ENCODE measurements around the gene IL17RB. TPM values are rescaled to one million over a fixed set of nuclear protein-coding genes. Genes with fewer than 3 reads are reported as not detected.

IL17RB gene
- total and polyA plus RNA-seq, 2 donors (not counting 1 experiment from before 2014, with no cell fraction given): 0.07 to 0.32 TPM

DNA sequence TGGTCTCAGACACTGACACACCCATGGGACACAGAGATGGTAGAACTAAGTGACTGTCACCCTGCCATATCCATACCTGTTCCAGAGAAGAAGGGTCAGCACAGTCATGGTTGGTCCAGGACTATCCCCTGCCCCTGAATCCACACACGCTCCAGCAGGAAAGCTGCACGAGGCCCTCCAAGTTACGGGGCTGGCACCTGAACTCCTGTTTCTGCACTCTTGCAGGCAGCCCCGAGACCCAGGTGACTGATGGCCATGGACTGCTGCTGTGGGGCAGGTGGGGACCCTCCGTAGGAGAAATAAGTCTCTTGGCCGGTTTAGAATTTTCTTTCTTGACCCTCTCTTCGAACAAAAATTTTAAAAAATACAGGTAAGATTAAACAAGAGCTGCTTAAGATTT lies 30.7 kb upstream of the IL17RB start:
- no peak overlapping the region for H3K27ac ChIP-seq (ENCODE audit: low read length in 2 of 2)

DNA sequence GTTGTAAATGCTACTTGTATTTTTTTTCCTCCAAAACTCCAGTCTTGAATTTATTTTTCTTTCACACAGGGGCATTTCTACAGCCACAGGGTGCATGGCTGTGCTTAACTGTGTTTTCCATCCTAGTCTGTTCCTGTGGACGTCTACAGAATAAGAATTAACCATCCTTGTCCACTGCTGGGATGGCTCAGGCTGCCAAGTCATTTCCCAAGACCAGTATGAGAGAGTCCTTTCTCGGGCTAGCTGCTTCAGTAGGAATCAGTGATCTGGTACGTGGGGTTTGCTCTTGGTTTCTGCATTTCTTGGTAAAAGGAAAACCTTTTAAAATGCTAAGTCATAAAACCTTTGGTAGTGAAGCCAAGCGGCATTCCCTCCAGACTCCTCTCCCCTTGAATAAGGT lies 29.9 kb upstream of the IL17RB start:
- Histone ChIP-seq H3K4me1 (ENCODE audit: control insufficient read depth in 2 of 2, insufficient read depth in 2 of 2, low read length in 2 of 2) (no peaks in the 10 kb centered on the region), H3K27ac (ENCODE audit: low read length in 2 of 2) (no peak overlapping the region), H3K79me2 (ENCODE audit: control insufficient read depth, insufficient read depth, low read length) (no peaks in the 10 kb centered on the region), H3K9me3 (ENCODE audit: control extremely low read depth in 1 of 3, control insufficient read depth in 2 of 3, insufficient read depth in 1 of 3, low read length in 2 of 3) (no peaks in the 10 kb centered on the region), H4K20me1 (ENCODE audit: control insufficient read depth, insufficient read depth, low read length, poor library complexity, severe bottlenecking) (no peaks in the 10 kb centered on the region), H3K9ac (ENCODE audit: low read length) (no peak overlapping the region), H3K4me3 (ENCODE audit: control extremely low read depth in 1 of 5, extremely low read depth in 1 of 5, insufficient read depth in 1 of 5, low read depth in 2 of 5, low read length in 4 of 5) (no peak overlapping the region), H3K36me3 (replicated peaks in 1 of 2; ENCODE audit: control extremely low read depth in 1 of 2, control insufficient read depth in 1 of 2, extremely low read depth in 1 of 2, insufficient read depth in 2 of 2, low read length in 1 of 2) (no peaks in the 10 kb centered on the region), H2AFZ (ENCODE audit: insufficient read depth, low read depth, low read length, poor library complexity, severe bottlenecking) (no peak overlapping the region), H3K27me3 (replicated peaks in 1 of 4; ENCODE audit: control extremely low read depth in 1 of 4, control insufficient read depth in 3 of 4, insufficient read depth in 4 of 4, low read length in 3 of 4) (peaks cover 0 to 4% (median 1%) of the 10 kb centered on the region in 4 experiments), H3K4me2 (replicated peaks; ENCODE audit: low read depth, low read length, poor library complexity, severe bottlenecking) (no peak overlapping the region)
- DNase-seq (no peak), ATAC-seq (ENCODE audit: low read depth) (no peak)
- H3K9me3 Mint-ChIP-seq (ENCODE audit: insufficient read depth): no peaks in the 10 kb centered on the region
- no peak overlapping the region for H3K27ac Mint-ChIP-seq
- intact Hi-C loops (cut with micrococcal nuclease): no loop called here
- no peak overlapping the region for H3K4me3 Mint-ChIP-seq
- no peaks in the 10 kb centered on the region for H3K4me1 Mint-ChIP-seq
- no peak for TF ChIP-seq EZH2 (IDR thresholded peaks at IDR 0.05; ENCODE audit: borderline replicate concordance, insufficient read depth, low read depth, low read length, poor library complexity, severe bottlenecking)
- TF ChIP-seq, protein P1, sequence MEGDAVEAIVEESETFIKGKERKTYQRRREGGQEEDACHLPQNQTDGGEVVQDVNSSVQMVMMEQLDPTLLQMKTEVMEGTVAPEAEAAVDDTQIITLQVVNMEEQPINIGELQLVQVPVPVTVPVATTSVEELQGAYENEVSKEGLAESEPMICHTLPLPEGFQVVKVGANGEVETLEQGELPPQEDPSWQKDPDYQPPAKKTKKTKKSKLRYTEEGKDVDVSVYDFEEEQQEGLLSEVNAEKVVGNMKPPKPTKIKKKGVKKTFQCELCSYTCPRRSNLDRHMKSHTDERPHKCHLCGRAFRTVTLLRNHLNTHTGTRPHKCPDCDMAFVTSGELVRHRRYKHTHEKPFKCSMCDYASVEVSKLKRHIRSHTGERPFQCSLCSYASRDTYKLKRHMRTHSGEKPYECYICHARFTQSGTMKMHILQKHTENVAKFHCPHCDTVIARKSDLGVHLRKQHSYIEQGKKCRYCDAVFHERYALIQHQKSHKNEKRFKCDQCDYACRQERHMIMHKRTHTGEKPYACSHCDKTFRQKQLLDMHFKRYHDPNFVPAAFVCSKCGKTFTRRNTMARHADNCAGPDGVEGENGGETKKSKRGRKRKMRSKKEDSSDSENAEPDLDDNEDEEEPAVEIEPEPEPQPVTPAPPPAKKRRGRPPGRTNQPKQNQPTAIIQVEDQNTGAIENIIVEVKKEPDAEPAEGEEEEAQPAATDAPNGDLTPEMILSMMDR (IDR thresholded peaks at IDR 0.05): no peak
- CTCF ChIA-PET: interaction anchor here (0.7 kb wide), 1 partner anchor 66 kb away, joined by 3 read pairs; no protein-coding TSS in a partner anchor
- H3K27me3 Mint-ChIP-seq: no peaks in the 10 kb centered on the region
- POLR2A ChIA-PET: no interaction called here
- 71% methylated on average over 1 of the region's 4 CpGs for WGBS (ENCODE audit: insufficient coverage)

More for the DNA sequence above, 30.7 kb upstream of the IL17RB start:
- intact Hi-C loops (cut with micrococcal nuclease): no loop called here
- H3K79me2 ChIP-seq (ENCODE audit: control insufficient read depth, insufficient read depth, low read length): no peaks in the 10 kb centered on the region
- ChIA-PET POLR2A (no interaction called here), CTCF (no interaction called here)
- no peak overlapping the region for H3K9ac ChIP-seq (ENCODE audit: low read length)
- H3K4me2 ChIP-seq (replicated peaks; ENCODE audit: low read depth, low read length, poor library complexity, severe bottlenecking): no peak overlapping the region
- WGBS (ENCODE audit: insufficient coverage): 100% methylated on average over 4 of the region's 7 CpGs
- Mint-ChIP-seq H3K9me3 (ENCODE audit: insufficient read depth) (no peaks in the 10 kb centered on the region), H3K4me3 (no peak overlapping the region), H3K4me1 (no peaks in the 10 kb centered on the region), H3K27ac (no peak overlapping the region), H3K27me3 (no peaks in the 10 kb centered on the region)
- DNase-seq (no peak), ATAC-seq (ENCODE audit: low read depth) (no peak)
- H4K20me1 ChIP-seq (ENCODE audit: control insufficient read depth, insufficient read depth, low read length, poor library complexity, severe bottlenecking): no peaks in the 10 kb centered on the region
- H3K9me3 ChIP-seq (ENCODE audit: control extremely low read depth in 1 of 3, control insufficient read depth in 2 of 3, insufficient read depth in 1 of 3, low read length in 2 of 3): no peaks in the 10 kb centered on the region
- H3K4me3 ChIP-seq (ENCODE audit: control extremely low read depth in 1 of 5, extremely low read depth in 1 of 5, insufficient read depth in 1 of 5, low read depth in 2 of 5, low read length in 4 of 5): no peak overlapping the region
- H3K36me3 ChIP-seq (replicated peaks in 1 of 2; ENCODE audit: control extremely low read depth in 1 of 2, control insufficient read depth in 1 of 2, extremely low read depth in 1 of 2, insufficient read depth in 2 of 2, low read length in 1 of 2): no peaks in the 10 kb centered on the region
- TF ChIP-seq EZH2 (IDR thresholded peaks at IDR 0.05; ENCODE audit: borderline replicate concordance, insufficient read depth, low read depth, low read length, poor library complexity, severe bottlenecking): no peak
- TF ChIP-seq, protein P1 (IDR thresholded peaks at IDR 0.05): no peak
- H2AFZ ChIP-seq (ENCODE audit: insufficient read depth, low read depth, low read length, poor library complexity, severe bottlenecking): no peak overlapping the region
- no peaks in the 10 kb centered on the region for H3K4me1 ChIP-seq (ENCODE audit: control insufficient read depth in 2 of 2, insufficient read depth in 2 of 2, low read length in 2 of 2)
- peaks cover 0 to 4% (median 1%) of the 10 kb centered on the region in 4 experiments for H3K27me3 ChIP-seq (replicated peaks in 1 of 4; ENCODE audit: control extremely low read depth in 1 of 4, control insufficient read depth in 3 of 4, insufficient read depth in 4 of 4, low read length in 3 of 4)

Measured in B cell (primary cell).